ENCODE results near the gene DGKQ. TPM values are rescaled to one million over a fixed set of nuclear protein-coding genes. Genes with fewer than 3 reads are reported as not detected.

Gene DGKQ
- total RNA-seq, 1 experiment from 2014 or later = 19.4 TPM

DNA sequence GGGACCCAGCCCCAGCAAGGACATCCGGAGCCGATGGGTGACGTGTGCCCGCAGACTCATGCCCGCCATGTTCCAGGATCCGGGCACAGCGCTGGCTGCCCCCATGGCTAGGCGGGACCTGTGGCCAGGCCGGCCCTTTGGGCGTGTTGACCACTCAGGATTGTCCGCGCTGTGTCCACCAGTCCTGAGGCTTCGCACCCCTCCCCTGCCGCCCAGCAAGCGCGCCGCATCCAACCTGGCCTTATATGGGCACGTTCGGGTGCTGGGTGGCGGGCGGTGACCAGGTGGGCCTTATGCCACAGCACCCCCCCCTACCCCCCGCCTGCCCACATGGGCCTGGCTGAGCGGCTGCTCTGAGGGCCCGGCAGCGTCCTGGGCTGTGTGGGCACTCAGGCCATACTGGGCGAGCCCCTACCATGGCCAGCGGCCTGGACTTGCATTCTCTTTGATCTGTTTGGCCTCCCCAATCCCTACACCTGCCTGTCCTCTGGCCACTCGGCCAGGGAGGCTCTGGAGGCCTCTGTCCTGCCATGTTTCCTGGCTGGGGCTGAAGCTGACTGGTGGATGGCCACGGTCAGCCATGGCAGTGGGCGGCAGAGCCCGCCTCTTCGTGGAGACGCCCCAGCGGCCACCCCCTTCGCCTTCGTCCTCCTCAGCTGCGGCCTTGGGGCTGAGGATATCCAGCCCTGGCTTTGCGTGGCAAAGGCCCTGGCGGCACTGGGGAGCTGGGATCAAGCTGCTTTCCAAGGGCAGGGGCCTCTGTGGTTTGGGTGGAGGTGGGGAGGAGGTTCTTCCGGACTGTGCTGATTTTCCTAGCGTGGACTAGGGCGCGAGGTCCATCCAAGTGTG lies 40.1 kb upstream of the DGKQ start:
- H3K36me3 ChIP-seq (replicated peaks; ENCODE audit: control insufficient read depth, insufficient read depth, low read length) = no peaks in the 10 kb centered on the region; the same call in 1 of the 2 replicates
- no peak for DNase-seq
- peaks cover 23% of the 10 kb centered on the region for H3K27me3 ChIP-seq (ENCODE audit: control insufficient read depth, insufficient read depth, low read length)

GRCh38 chr4:1012034-1012739 lies 38.8 kb upstream of the DGKQ start:
- no peaks in the 10 kb centered on the region; the same call in 1 of the 2 replicates for H3K36me3 ChIP-seq (replicated peaks; ENCODE audit: control insufficient read depth, insufficient read depth, low read length)
- peaks cover 27% of the 10 kb centered on the region for H3K27me3 ChIP-seq (ENCODE audit: control insufficient read depth, insufficient read depth, low read length)
- DNase-seq = peak; percentile 89
- peak overlapping the region; percentile 43 for H3K4me3 ChIP-seq (ENCODE audit: insufficient read depth, low read depth, low read length)

More for the DNA sequence above, 40.1 kb upstream of the DGKQ start:
- H3K4me3 ChIP-seq (ENCODE audit: insufficient read depth, low read depth, low read length) = no peak overlapping the region

- Histone ChIP-seq H3K36me3 (replicated peaks; ENCODE audit: control insufficient read depth, insufficient read depth, low read length) (no peaks in the 10 kb centered on the region; the same call in 1 of the 2 replicates), H3K4me3 (ENCODE audit: insufficient read depth, low read depth, low read length) (no peak overlapping the region; the same call in 1 of the 2 replicates), H3K27me3 (ENCODE audit: control insufficient read depth, insufficient read depth, low read length) (peaks cover 29% of the 10 kb centered on the region)
- no peak for DNase-seq
These were observed 38.3 kb upstream of the DGKQ start for GRCh38 chr4:1011666-1012033.

- DNase-seq = peak; percentile 99
- peak within 1 kb of the TSS; percentile 43 for H3K4me3 ChIP-seq (ENCODE audit: insufficient read depth, low read depth, low read length)
- H3K27me3 ChIP-seq (ENCODE audit: control insufficient read depth, insufficient read depth, low read length) = peaks cover 29% of the 10 kb centered on the region
- no peaks in the 10 kb centered on the region; the same call in 1 of the 2 replicates for H3K36me3 ChIP-seq (replicated peaks; ENCODE audit: control insufficient read depth, insufficient read depth, low read length)
These were observed 37.8 kb upstream of the DGKQ start, which contains the start of gene FGFRL1 for GRCh38 chr4:1011022-1011665. Gene FGFRL1, plus strand, starts transcription at chr4:1011626. Its CDS starts 860 bp downstream, at chr4:1012486.

GRCh38 chr4:1010395-1011021 lies 37.1 kb upstream of the DGKQ start:
- H3K4me3 ChIP-seq (ENCODE audit: insufficient read depth, low read depth, low read length) = peak overlapping the region; percentile 42
- no peak for DNase-seq
- H3K27me3 ChIP-seq (ENCODE audit: control insufficient read depth, insufficient read depth, low read length) = peaks cover 30% of the 10 kb centered on the region
- H3K36me3 ChIP-seq (replicated peaks; ENCODE audit: control insufficient read depth, insufficient read depth, low read length) = no peaks in the 10 kb centered on the region; the same call in 1 of the 2 replicates

DNA sequence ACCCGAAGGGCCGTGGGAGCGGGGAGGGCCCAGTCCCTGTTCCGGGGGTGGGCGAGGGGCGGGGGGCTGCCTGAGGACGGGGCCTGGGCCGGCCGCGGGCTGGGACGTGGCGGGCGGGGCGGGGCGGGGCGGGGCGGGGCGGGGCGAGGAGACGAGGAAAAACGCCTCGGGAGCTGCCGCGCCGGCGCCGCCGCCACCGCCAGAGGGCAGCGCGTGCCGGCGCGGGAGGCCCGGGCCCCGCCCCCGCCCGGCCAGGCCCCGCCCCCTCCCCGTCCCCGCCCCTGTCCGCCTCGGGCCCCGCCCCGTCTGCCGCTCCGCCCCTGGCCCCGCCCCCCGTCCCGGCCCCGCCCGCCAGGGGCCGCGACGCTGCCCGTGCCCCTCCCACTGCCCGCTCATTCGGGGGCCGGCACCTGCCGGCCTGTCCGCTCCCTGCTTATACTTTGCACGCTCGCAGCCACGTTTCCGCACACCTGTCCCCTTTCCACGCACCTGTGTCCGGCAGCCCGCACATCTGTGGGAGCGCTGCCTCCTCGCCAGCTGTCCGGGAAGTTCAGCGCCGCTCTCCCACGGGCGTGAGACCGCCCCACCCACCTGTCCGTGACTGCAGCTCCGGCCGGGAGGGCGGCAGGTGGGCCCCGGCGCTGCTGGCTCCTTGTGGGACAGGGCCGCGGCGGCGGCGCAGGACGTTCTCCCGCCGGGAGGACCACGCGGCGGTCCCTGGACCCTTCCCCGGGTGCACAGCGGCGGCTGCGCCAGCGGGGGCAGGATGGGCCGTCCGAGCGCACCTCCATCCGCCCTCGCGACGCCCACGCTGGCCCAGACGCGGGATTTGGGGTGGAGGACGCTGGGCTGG lies 36.4 kb upstream of the DGKQ start:
- Histone ChIP-seq H3K27me3 (ENCODE audit: control insufficient read depth, insufficient read depth, low read length) (peaks cover 30% of the 10 kb centered on the region), H3K4me3 (ENCODE audit: insufficient read depth, low read depth, low read length) (peak overlapping the region; percentile 49), H3K36me3 (replicated peaks; ENCODE audit: control insufficient read depth, insufficient read depth, low read length) (no peaks in the 10 kb centered on the region; the same call in 1 of the 2 replicates)
- DNase-seq = peak; percentile 99

GRCh38 chr4:1008840-1009541 lies 35.6 kb upstream of the DGKQ start:
- no peak for DNase-seq
- Histone ChIP-seq H3K4me3 (ENCODE audit: insufficient read depth, low read depth, low read length) (peak overlapping the region; percentile 49), H3K27me3 (ENCODE audit: control insufficient read depth, insufficient read depth, low read length) (peaks cover 32% of the 10 kb centered on the region), H3K36me3 (replicated peaks; ENCODE audit: control insufficient read depth, insufficient read depth, low read length) (no peaks in the 10 kb centered on the region; the same call in 1 of the 2 replicates)

DNA sequence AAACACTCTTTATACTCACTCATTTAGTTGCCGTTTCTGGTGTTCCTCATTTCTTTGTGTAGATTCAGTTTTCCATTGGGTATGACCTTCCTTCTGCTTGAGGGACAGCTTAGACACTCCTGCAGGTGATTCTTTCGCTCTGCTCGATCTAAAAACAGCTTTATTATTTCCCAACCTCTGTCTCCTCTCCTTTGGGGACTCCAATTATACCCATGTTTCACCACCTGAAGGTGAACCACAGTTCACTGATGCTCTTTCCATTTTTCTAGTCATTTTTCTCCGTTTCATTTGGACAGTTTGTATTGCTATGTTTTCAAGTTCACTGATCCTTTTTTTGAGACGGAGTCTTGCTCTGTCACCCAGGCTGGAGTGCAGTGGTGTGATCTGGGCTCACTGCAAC lies 33.5 kb upstream of the DGKQ start:
- H3K36me3 ChIP-seq (replicated peaks; ENCODE audit: control insufficient read depth, insufficient read depth, low read length) = no peaks in the 10 kb centered on the region
- DNase-seq = no peak
- no peak overlapping the region for H3K4me3 ChIP-seq (ENCODE audit: insufficient read depth, low read depth, low read length)
- H3K27me3 ChIP-seq (ENCODE audit: control insufficient read depth, insufficient read depth, low read length) = peaks cover 50% of the 10 kb centered on the region

GRCh38 chr4:1004557-1005485 lies 31.5 kb upstream of the DGKQ start:
- Histone ChIP-seq H3K27me3 (ENCODE audit: control insufficient read depth, insufficient read depth, low read length) (peaks cover 44% of the 10 kb centered on the region), H3K4me3 (ENCODE audit: insufficient read depth, low read depth, low read length) (no peak overlapping the region), H3K36me3 (replicated peaks; ENCODE audit: control insufficient read depth, insufficient read depth, low read length) (no peaks in the 10 kb centered on the region)
- no peak for DNase-seq

DNA sequence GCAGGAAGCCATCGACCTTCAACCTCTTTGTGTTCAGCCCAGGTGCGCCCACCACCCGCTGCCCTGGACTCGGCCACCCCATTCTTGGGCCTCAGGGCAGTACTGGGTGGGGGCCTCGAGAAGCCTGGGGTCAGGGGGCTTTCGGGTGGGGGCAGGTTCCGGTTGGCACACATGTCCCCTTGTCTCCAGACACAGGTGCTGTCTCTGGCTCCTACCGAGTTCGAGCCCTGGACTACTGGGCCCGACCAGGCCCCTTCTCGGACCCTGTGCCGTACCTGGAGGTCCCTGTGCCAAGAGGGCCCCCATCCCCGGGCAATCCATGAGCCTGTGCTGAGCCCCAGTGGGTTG lies 30.7 kb upstream of the DGKQ start:
- Histone ChIP-seq H3K36me3 (replicated peaks; ENCODE audit: control insufficient read depth, insufficient read depth, low read length) (no peaks in the 10 kb centered on the region), H3K27me3 (ENCODE audit: control insufficient read depth, insufficient read depth, low read length) (peaks cover 42% of the 10 kb centered on the region), H3K4me3 (ENCODE audit: insufficient read depth, low read depth, low read length) (no peak overlapping the region)
- no peak for DNase-seq

DNA sequence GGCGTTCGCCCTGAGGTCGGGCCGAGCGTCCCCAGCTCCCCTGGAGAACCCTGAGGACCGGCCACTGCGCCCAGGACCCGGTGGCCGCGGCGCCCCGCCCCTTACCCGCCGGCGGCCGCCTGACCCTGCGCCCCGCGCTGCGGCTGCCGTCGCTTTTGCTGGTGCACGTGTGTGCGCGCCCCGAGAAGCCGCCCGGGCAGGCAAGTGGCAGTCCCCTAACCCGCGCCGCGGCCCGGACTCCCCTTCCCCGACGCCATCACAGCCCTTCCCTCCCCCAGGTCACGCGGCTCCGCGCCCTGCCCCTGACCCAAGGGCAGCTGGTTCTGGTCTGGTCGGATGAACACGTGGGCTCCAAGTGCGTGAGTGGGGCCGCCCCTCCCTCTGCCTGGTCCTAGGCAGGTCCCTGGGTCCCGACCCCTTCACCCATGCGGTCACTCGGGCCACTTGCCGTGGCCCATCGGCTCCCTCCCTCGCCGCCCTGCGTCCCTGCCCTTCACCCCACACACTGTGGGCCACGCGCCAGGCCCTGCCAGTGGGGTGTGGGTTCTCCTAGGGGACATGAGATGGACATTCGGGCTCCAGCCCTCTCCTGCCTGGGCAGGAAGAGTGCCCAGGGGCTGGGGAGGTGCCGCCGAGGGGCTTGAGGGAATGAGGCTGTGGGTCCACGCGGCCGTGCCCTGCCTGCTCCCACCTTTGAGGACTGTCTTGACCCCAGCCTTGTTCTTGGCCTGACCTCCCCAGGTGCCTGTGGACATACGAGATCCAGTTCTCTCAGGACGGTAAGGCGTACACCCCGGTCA lies 30.1 kb upstream of the DGKQ start:
- Histone ChIP-seq H3K4me3 (ENCODE audit: insufficient read depth, low read depth, low read length) (peak overlapping the region; percentile 29; the same call in 1 of the 2 replicates), H3K36me3 (replicated peaks; ENCODE audit: control insufficient read depth, insufficient read depth, low read length) (no peaks in the 10 kb centered on the region), H3K27me3 (ENCODE audit: control insufficient read depth, insufficient read depth, low read length) (peaks cover 39% of the 10 kb centered on the region)
- peak; percentile 87 for DNase-seq
